Gastrocnemius medialis (tissue), 4 donors: Measurements from ENCODE around the gene NUCKS1. TPM values are rescaled to one million over a fixed set of nuclear protein-coding genes. Genes with fewer than 3 reads are reported as not detected.

Experiments
- ATAC-seq, 2 donors: fragments of 150-250 bp; one replicate each; pipeline ENCODE4 v1.9.1; 2016
- DNase-seq, 2 donors: peaks; one replicate each; pipeline ENCODE4 v3.0.0-alpha.2; 2019
- H3K27ac ChIP-seq, 4 donors: fragments of 200-600 bp; sonication (generic); 1 replicate in 1 of 4; 2 replicates in 3 of 4; pipeline ENCODE4 v1.5.1; 2016 to 2018; ENCODE audit warnings: mild to moderate bottlenecking in 2 of 4, moderate library complexity in 1 of 4
- H3K27me3 ChIP-seq, 3 donors: fragments of 200-600 bp; sonication (generic) in 2 of 3; 1 replicate in 1 of 3; 2 replicates in 2 of 3; pipeline versions ENCODE4 v1.5.1 to v1.6.0; 2016 to 2019; ENCODE audit warnings: mild to moderate bottlenecking in 1 of 3, moderate library complexity in 1 of 3
- H3K36me3 ChIP-seq, 2 donors: fragments of 200-600 bp; sonication (generic) in 1 of 2; one replicate each; pipeline ENCODE4 v1.5.1; 2017 to 2018
- H3K4me1 ChIP-seq, 2 donors: fragments of 200-600 bp; sonication (generic) in 1 of 2; one replicate each; pipeline ENCODE4 v1.5.1; 2016 to 2017; ENCODE audit warnings: mild to moderate bottlenecking in 2 of 2
- H3K4me3 ChIP-seq, 4 donors: fragments of 200-600 bp; sonication (generic) in 3 of 4; 1 replicate in 1 of 4; 2 replicates in 3 of 4; pipeline ENCODE4 v1.5.1; 2016 to 2019; ENCODE audit warnings: mild to moderate bottlenecking in 2 of 4
- H3K9me3 ChIP-seq, 3 donors: fragments of 200-600 bp; sonication (generic) in 2 of 3; 1 replicate in 1 of 3; 2 replicates in 2 of 3; pipeline ENCODE4 v1.5.1; 2016 to 2019
- POLR2A ChIP-seq, 2 donors: fragments of 450-650 bp; IDR thresholded peaks; one replicate each; pipeline ENCODE4 v1.6.1; 2017; ENCODE audit warnings: antibody characterized with exemption in 2 of 2, mild to moderate bottlenecking in 2 of 2, moderate library complexity in 2 of 2
- in situ Hi-C, 4 donors: fragments of 200-750 bp; cut with MboI; loops; one replicate each; pipeline versions ENCODE4 v1.15.0 to v1.8.0; 2017; ENCODE audit warnings: low sequenced_read_pairs in 4 of 4
- intact Hi-C: fragments of 100-400 bp; cut with DNase I; formaldehyde crosslinking; loops from one replicate; pipeline ENCODE4 v1.15.1; 2023; ENCODE audit warnings: low total_unique reads
- total RNA-seq, 4 donors: library from RNA; depleted of rRNA; stranded (reverse); fragments of >200 nt; gene quantifications; one replicate each; pipeline versions ENCODE4 v1.1.0 to v1.2.3, GENCODE V29; 2016
- TF ChIP-seq, protein P1 (sequence below), 5 experiments: fragments of 450-650 bp in 3 of 5; fragments of 200-600 bp in 2 of 5; sonication (generic) in 2 of 5; IDR thresholded peaks in 4 of 5; conservative IDR thresholded peaks in 1 of 5; 1 replicate in 4 of 5; 2 replicates in 1 of 5; pipeline ENCODE4 v1.5.1; 2016 to 2019; ENCODE audit warnings: antibody characterized with exemption in 5 of 5, mild to moderate bottlenecking in 3 of 5, moderate library complexity in 3 of 5

Gene NUCKS1
- total RNA-seq, 4 donors from 2014 or later: 45.5 to 69.7 (median 62.6) TPM

DNA sequence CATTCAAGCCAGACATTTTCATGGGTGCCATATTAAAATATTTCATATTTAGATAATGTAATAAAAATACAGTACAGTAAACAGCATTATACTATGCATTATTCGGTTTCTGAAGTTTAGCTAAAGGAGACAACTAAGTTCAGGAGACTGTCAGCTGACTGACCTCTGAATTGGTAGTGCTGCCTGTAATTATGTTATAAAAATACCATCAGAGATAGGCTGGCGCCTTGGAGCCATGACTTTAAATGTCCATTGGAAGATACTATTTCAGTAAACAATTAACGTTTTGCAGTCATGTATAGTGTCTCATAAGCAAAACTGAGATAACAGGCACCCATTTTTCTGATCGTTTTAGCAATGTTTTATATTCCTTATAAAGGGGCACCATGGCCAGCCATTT, 36.6 kb upstream of the NUCKS1 start:
- in situ Hi-C loops: loop anchor here in 2 of 4 donors (25.0 kb wide), 2 partner anchors 126 to 326 kb away; partner anchors contain the start of gene AVPR1B (in 1 of the 2)
- peaks cover 0 to 13% of the 10 kb centered on the region in 2 donors for H3K36me3 ChIP-seq
- no peaks in the 10 kb centered on the region for H3K9me3 ChIP-seq
- H3K27ac ChIP-seq: peak overlapping the region in 2 of 4 donors; percentile 5 to 17
- ATAC-seq: no peak
- intact Hi-C loops: no loop called here
- H3K4me1 ChIP-seq: peaks cover 15 to 23% of the 10 kb centered on the region in 2 donors
- TF ChIP-seq, protein P1, sequence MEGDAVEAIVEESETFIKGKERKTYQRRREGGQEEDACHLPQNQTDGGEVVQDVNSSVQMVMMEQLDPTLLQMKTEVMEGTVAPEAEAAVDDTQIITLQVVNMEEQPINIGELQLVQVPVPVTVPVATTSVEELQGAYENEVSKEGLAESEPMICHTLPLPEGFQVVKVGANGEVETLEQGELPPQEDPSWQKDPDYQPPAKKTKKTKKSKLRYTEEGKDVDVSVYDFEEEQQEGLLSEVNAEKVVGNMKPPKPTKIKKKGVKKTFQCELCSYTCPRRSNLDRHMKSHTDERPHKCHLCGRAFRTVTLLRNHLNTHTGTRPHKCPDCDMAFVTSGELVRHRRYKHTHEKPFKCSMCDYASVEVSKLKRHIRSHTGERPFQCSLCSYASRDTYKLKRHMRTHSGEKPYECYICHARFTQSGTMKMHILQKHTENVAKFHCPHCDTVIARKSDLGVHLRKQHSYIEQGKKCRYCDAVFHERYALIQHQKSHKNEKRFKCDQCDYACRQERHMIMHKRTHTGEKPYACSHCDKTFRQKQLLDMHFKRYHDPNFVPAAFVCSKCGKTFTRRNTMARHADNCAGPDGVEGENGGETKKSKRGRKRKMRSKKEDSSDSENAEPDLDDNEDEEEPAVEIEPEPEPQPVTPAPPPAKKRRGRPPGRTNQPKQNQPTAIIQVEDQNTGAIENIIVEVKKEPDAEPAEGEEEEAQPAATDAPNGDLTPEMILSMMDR (IDR thresholded peaks at IDR 0.05 in 4 of 5, conservative IDR thresholded peaks at IDR 0.05 in 1 of 5): no peak
- TF ChIP-seq POLR2A (IDR thresholded peaks at IDR 0.05): no peak
- no peak overlapping the region for H3K4me3 ChIP-seq
- H3K27me3 ChIP-seq: no peaks in the 10 kb centered on the region
- DNase-seq: no peak

- Histone ChIP-seq H3K36me3 (peaks cover 0 to 2% of the 10 kb centered on the region in 2 donors), H3K4me3 (no peak overlapping the region), H3K9me3 (no peaks in the 10 kb centered on the region), H3K4me1 (peaks cover 15 to 23% of the 10 kb centered on the region in 2 donors), H3K27me3 (no peaks in the 10 kb centered on the region), H3K27ac (peak overlapping the region in 1 of 4 donors; percentile 80)
- TF ChIP-seq POLR2A (IDR thresholded peaks at IDR 0.05): no peak
- TF ChIP-seq, protein P1 (IDR thresholded peaks at IDR 0.05 in 4 of 5, conservative IDR thresholded peaks at IDR 0.05 in 1 of 5): no peak
- intact Hi-C loops: no loop called here
- DNase-seq: no peak
- no peak for ATAC-seq
- in situ Hi-C loops: loop anchor here in 2 of 4 donors (25.0 kb wide), 2 partner anchors 127 to 327 kb away; partner anchors contain the start of gene AVPR1B (in 1 of the 2)
Measured at GRCh38 chr1:205785446-205785845, 35.5 kb upstream of the NUCKS1 start.

DNA sequence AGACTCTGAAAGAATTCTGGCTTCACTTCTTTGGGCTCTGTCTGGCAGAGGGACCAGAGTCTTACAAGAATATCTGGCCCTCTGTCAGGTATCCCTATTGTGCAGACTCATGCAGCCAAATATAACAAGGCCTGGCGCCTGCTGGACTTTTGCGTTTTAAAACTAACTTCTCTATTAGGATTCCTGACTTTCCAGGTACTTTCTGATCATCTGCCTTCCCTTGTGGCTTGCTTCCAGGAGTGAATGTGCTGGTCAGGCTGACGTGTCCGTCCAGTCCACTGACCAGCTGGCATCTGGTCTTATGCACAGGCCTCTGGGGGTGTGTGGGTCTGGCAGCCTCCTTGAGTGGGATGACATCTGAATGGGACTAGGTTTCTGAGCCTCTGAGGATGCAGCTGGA, 33.9 kb upstream of the NUCKS1 start:
- TF ChIP-seq, protein P1 (IDR thresholded peaks at IDR 0.05 in 4 of 5, conservative IDR thresholded peaks at IDR 0.05 in 1 of 5): no peak
- TF ChIP-seq POLR2A (IDR thresholded peaks at IDR 0.05): no peak
- H3K9me3 ChIP-seq: no peaks in the 10 kb centered on the region
- DNase-seq (peak; percentile 50 to 72), ATAC-seq (peak; percentile 76 to 86)
- H3K27me3 ChIP-seq: no peaks in the 10 kb centered on the region
- H3K27ac ChIP-seq: peak overlapping the region; percentile 70 to 84 (median 80)
- H3K4me1 ChIP-seq: peaks cover 15 to 23% of the 10 kb centered on the region in 2 donors
- intact Hi-C loops (loop anchor here (2.0 kb wide), 1 partner anchor 29 kb away; the partner anchor contains the start of gene SLC41A1), in situ Hi-C loops (loop anchor here in 2 of 4 donors (25.0 kb wide), 2 partner anchors 128 to 328 kb away; partner anchors contain the start of gene AVPR1B (in 1 of the 2))
- H3K4me3 ChIP-seq: no peak overlapping the region
- no peaks in the 10 kb centered on the region for H3K36me3 ChIP-seq

GRCh38 chr1:205783433-205783795, 33.4 kb upstream of the NUCKS1 start:
- Histone ChIP-seq H3K27ac (peak overlapping the region; percentile 70 to 84 (median 80)), H3K4me3 (no peak overlapping the region), H3K9me3 (no peaks in the 10 kb centered on the region), H3K27me3 (no peaks in the 10 kb centered on the region), H3K4me1 (peaks cover 15 to 23% of the 10 kb centered on the region in 2 donors), H3K36me3 (no peaks in the 10 kb centered on the region)
- no peak for DNase-seq
- no peak for TF ChIP-seq POLR2A (IDR thresholded peaks at IDR 0.05)
- TF ChIP-seq, protein P1 (IDR thresholded peaks at IDR 0.05 in 4 of 5, conservative IDR thresholded peaks at IDR 0.05 in 1 of 5): no peak
- in situ Hi-C loops (loop anchor here in 2 of 4 donors (25.0 kb wide), 2 partner anchors 129 to 329 kb away; partner anchors contain the start of gene AVPR1B (in 1 of the 2)), intact Hi-C loops (loop anchor here (2.0 kb wide), 1 partner anchor 29 kb away; the partner anchor contains the start of gene SLC41A1)
- ATAC-seq: peak; percentile 8 to 11
